HG03432 (cell line): ENCODE results near the gene PRR16.

Source experiments
- ATAC-seq: cut with Tn5 transposase; IDR thresholded peaks from one replicate; pipeline ENCODE4 v1.9.1; 2021; ENCODE audit warnings: mild to moderate bottlenecking, moderate library complexity; ENCODE audit not compliant: unreplicated experiment

PRR16 gene

DNA sequence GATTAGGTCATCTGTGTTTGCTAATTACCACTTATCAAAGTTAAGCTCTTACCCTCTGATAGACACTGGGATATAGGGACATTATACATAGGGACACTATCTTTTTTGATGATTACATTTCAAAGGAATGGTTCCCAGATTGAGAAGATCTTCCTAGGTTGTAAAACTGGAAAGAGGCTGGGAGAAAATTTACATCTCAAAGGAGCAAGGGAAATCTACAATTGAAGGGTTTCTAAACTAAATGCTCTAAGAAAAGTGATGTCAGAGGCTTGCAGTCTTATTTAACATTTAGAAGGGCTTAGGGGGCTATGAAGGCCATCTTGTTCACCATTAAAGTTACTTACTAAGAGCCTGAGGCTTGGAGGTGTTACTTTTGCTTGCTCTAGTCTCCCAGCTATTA is 242.8 kb downstream of the PRR16 start:
- ATAC-seq = no peak

GRCh38 chr5:120717381-120717780 is 253.3 kb downstream of the PRR16 start:
- no peak for ATAC-seq

- ATAC-seq = no peak
Measured at GRCh38 chr5:120730214-120730613, 266.1 kb downstream of the PRR16 start.

DNA sequence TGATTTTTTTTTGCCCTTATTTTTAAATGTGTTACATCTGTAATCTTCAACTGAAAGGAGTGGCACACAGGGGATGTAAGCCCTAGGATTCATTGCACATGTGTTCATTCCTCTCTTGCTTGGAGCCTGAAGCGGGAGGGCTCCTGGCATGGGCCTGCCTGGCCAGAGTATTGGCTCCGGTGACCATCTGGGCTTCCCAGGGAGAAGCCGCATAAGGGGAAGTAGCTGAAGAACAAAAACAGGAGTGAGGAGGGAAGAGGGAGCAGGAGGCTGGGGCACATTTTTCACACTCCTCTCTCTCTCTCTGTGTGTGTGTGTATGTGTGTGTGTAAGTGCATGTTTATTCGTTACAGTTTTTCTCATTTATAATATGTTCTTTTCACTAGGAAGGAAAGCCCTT is 269.9 kb downstream of the PRR16 start:
- no peak for ATAC-seq

DNA sequence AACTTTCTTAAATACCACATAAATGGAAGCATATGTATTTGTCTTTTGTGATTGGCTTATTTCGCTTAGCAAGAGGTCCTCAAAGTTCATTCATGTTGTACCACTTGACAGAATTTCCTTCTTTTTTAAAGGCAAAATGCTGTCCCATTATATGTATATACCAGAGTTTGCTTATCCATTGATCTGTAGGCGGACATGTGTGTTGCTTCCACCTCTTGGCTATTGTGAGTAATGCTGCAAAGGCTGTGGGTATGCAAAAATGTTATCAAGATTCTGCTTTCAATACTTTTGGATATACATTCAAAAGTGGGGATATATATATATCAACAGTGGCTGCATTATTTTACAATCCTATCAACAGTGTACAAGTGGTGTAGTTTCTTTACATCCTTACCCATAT is 271.0 kb downstream of the PRR16 start:
- ATAC-seq = no peak
